Measurements from ENCODE around the gene C13orf42.
"Not testable (repeated sequence)": the region's sequence is repeated elsewhere in the genome, so short reads cannot be mapped to it uniquely, and the experiment has no call there.

Gene C13orf42

GRCh38 chr13:51091839-51092238 is 19.2 kb downstream of the C13orf42 start:
- H3K4me3 ChIP-seq (ENCODE audit: low read depth, low read length): no peak overlapping the region
- no peak for TF ChIP-seq CTCF (IDR thresholded peaks at IDR 0.05; ENCODE audit: borderline replicate concordance, insufficient read depth, low read depth, low read length)

- H3K4me3 ChIP-seq (ENCODE audit: low read depth, low read length): no peak overlapping the region
- no peak for TF ChIP-seq CTCF (IDR thresholded peaks at IDR 0.05; ENCODE audit: borderline replicate concordance, insufficient read depth, low read depth, low read length)
Observed at GRCh38 chr13:51083706-51084105, 27.4 kb downstream of the C13orf42 start.

- not testable (repeated sequence) for H3K4me3 ChIP-seq (ENCODE audit: low read depth, low read length)
Observed at GRCh38 chr13:51080478-51081065, 30.5 kb downstream of the C13orf42 start.

- H3K4me3 ChIP-seq (ENCODE audit: low read depth, low read length): no peak overlapping the region
- no peak for TF ChIP-seq CTCF (IDR thresholded peaks at IDR 0.05; ENCODE audit: borderline replicate concordance, insufficient read depth, low read depth, low read length)
Observed at GRCh38 chr13:51071493-51071892, 39.6 kb downstream of the C13orf42 start.

- TF ChIP-seq CTCF (IDR thresholded peaks at IDR 0.05; ENCODE audit: borderline replicate concordance, insufficient read depth, low read depth, low read length): peak; percentile 87
- no peak overlapping the region for H3K4me3 ChIP-seq (ENCODE audit: low read depth, low read length)
Observed at GRCh38 chr13:51070005-51070649, 40.9 kb downstream of the C13orf42 start.

- H3K4me3 ChIP-seq (ENCODE audit: low read depth, low read length): no peak overlapping the region
- no peak for TF ChIP-seq CTCF (IDR thresholded peaks at IDR 0.05; ENCODE audit: borderline replicate concordance, insufficient read depth, low read depth, low read length)
Observed at GRCh38 chr13:51068501-51068900, 42.6 kb downstream of the C13orf42 start.

GRCh38 chr13:51067706-51068105 is 43.4 kb downstream of the C13orf42 start:
- no peak for TF ChIP-seq CTCF (IDR thresholded peaks at IDR 0.05; ENCODE audit: borderline replicate concordance, insufficient read depth, low read depth, low read length)
- no peak overlapping the region for H3K4me3 ChIP-seq (ENCODE audit: low read depth, low read length)

Data from GM12875 (cell line).